GM19468 (cell line): ENCODE results near the gene ABHD8.

Experiments used
- ATAC-seq: cut with Tn5 transposase; IDR thresholded peaks from one replicate; pipeline ENCODE4 v1.9.1; 2021; ENCODE audit warnings: mild to moderate bottlenecking, moderate library complexity, moderate number of reproducible peaks; ENCODE audit not compliant: unreplicated experiment; ENCODE audit errors: extremely low read depth

The ABHD8 gene

DNA sequence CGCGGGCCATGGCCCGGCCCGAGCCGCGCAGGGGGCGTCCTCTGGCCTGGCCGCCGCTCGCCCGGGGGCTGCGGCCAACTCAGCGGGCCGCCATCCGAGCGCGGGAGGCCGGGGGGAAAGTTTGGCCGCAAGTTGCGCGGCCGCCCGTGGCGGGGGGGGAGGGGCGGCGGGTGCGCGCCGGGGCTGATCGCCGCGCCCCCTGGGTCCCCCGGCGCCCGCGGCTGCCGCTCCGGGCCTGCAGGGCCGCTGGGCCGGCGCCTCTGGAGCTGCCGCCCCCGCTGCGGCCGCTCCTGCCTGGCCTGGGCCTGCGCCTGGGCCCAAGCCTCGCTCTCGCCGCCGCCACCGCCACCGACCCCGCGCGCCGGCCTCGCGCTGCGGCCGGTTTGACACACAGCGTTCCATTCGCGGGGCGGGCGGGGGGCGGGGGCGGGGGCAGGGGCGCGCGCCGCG, 57.7 kb downstream of the ABHD8 start, which contains the start of gene NR2F6:
TSS of gene NR2F6 (minus strand) at position 385 of the 450 bp plus-strand sequence. CDS start 699 bp downstream, outside the sequence.
- ATAC-seq = no peak

DNA sequence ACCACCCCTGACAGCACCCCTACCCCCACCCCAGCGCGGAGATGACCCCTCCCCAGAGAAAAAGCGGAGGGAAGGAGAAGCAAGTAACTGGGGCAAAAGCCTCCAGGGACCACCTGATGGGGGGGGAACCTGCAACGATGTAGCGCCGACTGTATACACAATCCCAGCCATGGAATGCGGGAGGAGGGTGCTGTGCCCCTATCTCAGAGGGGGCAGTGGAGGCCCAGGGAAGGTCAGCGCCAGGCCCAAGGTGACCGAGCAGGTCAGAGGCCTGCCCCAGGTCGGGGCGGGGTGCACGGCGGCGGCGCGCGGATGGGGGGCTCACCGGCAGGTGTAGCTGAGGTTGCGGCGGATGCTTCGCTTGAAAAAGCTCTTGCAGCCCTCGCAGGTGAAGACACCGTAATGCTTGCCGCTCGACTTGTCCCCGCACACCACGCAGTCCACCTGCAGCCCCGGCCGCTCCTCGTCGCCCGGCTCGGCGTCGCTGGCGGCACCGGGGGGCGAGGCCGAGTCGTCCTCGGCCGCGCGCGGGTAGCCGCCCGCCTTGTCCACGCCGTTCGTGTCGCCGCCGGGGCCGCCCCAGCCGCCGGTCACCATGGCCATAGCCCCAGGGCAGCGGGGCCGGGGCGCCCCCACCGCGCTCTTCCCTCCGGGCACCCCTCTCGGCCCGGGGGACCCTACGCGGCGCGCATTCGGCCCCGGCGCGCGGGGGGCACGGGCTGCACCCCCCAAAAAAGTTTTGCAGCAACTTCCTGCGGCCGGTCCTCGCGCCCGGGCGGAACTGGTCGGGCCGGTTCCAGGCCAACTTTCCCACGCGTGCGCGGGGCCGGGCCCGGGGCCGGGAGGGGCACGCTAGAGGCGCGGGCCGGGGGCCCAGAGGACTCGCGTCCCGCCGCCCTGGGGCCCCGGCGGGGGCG, 58.3 kb downstream of the ABHD8 start:
- no peak for ATAC-seq

DNA sequence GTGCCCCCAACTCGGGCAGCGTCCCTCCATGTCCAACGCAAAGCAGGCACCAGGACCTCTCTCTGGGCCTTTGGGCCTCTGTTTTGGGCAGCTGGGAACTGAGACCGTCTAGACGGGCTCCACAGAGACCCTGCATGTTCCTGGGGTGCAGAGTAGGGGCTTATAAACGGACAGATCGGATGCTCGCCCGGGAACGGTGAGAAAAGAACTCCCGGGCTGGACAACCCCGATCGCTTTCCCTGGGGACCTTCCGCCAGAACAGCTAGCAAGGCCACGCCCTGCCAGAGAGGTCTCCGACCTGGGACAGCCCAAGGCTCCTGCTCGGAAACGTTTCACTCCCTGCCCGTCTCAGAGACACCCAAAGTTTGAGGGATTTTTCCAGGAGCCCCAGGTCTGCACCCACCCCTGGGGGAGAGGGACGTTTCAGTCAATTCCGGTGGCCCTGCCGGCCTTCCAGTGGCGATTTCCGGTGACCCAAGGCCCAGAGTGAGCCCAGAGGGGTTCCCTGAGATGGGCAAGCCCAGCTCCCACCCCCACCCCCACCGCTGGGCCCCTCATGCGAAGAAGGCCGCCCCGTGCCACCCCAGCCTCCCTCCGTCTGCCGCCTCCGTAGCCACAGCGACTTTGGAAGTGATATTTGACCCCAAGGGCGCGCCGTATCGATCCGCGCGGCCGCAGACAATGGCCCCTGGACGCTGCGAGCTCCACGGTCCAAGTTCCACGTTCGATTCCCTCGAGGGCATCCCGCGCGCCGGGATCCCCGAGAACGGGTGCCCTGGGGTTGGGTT, 59.2 kb downstream of the ABHD8 start:
- no peak for ATAC-seq

DNA sequence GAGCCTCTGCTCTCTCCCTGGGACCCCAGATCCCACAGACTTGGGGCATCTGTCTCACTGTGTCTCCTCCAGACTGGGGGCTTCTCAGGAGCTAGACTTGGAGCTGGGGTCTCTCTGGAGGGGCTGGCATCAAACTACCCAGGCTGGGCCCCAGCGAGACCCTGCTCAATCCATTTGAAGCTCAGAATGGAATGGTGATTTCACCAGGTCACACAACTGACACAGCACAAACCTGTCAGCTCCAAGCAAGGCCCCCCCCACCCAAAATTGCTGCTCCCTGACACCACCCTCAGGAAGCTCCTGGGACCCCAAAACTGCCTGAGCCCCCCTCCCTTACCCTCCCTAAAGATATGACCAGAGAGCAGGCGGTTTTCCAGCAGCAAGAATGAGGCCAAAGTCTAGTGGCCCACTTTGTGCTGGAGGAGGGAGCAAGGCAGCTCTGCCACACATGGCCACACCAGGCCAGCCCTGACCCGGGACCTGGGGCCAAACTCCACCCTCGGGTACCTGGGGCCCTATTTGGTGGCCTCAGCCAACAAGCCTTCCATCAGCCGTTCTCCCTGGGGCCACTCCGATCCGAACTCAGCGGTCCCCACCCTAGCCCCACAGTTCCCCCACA, 59.9 kb downstream of the ABHD8 start:
- no peak for ATAC-seq

DNA sequence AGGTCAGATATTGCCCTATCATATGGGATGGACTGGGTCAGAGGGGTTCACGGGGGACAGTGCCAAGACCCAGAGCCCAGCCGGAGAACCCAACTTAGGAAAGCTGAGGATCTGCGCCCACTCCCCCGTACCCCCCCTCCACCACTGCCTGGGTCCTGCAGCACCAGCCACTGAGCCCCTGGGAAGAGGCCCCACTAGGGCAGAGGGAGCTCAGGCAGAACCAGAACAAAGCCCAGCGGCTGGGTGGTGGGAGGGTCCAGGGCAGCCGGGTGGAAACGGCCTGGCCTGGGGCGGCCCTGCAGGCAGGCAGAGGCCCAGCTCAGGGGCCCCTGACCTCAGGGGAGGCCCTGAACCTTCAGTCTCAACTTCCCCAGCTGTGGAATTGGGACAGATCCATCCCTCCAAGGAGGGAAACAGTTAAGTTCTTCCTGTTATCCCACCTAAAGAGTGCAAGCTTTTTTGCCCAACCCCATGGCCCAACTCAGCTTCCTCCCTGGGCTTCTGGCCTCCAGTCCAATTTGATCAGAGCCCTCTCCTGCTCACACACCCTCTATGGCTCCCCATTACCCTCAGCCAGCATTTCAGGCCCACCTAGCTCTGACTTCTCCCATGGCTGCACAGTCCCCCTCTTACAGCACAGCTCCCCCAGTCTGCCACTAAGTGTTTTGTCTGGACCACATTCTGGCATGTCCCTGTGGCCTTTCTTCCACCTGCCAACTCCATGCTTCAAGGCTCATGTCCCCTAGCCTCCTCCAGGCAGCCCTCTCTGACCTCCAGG, 60.6 kb downstream of the ABHD8 start:
- ATAC-seq = no peak
